ENCODE data around the gene CDK9.
"Not testable (repeated sequence)": the region's sequence is repeated elsewhere in the genome, so short reads cannot be mapped to it uniquely, and the experiment has no call there.

Gene CDK9

DNA sequence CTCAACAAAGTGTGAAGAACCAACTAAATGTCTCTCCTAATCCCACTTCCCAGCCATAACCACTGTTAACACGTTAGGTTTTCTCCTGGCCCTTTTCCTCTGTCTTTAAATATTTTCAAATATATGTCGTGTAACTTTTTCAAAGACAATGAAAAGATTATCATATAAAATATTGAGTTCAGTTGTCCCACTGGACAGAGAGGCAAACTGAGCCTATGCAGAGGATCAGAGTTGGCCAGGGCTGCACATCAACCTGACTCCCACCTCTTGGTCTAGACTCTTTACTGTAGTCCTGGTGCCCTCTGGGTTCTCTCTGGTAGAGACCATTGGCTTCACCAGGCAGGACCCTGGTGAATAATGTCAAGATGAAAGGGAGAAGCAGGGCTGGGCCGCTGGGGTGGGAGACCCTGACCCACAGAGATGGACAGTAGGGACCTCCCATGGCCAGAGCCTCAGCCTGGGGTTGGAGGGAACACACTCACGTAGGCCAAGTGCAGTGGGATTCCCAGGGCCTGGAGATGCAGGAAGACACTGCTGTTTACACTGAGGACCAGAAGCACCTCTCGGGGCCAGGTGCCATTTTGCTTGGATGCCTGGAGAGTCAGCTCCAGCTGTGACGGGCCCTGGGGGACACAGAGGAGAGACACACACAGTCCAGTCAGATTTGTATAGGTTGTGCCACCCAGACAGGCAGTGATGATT lies 43.5 kb downstream of the CDK9 start:
- no peak for DNase-seq

GRCh38 chr9:127832248-127832647 lies 46.4 kb downstream of the CDK9 start:
- no peak for DNase-seq

GRCh38 chr9:127833555-127833954 lies 47.7 kb downstream of the CDK9 start:
- no peak for DNase-seq

DNA sequence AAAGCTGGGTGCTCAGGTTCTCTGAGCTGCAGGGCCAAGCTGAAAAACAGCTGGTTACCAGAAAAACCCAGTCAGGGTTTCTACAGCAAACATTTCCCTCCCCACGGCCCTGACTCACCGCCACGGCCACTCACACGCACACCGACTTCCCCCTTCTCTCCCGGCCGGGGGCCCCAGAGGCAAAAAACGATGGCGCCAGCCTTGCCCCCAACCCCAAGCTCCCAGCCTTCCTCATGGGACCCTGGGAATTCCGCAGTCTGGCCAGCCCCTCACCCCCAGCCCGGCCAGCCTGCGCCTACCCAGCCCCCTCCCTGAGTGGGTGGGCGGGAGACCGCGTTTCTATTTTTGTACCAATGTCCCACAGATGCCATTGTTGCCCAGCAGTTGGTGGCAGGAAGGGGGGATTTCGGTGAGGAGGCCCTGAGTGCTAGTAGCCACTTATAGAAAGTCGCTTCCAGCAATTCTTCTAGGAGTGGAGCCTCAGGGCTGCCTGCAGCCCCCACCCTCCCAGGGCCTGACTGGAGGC lies 50.2 kb downstream of the CDK9 start:
- no peak for DNase-seq

DNA sequence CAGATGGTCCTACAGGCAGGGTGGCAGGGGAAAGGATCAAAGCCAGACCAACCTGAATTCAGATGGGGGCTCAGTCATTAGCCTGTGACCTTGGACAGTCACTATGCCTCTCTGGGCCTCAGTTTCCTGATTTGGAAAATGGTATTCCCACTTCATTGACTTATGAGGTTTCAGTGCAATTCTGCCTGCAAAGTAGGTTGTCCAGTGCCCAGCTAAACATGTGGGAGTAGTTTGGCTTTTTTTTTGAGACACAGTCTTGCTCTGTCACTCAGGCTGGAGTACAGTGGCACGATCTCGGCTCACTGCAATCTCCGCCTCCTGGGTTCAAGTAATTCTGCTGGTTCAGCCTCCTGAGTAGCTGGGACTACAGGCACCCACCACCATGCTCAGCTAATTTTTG lies 50.7 kb downstream of the CDK9 start:
- DNase-seq = not testable (repeated sequence)

- DNase-seq = no peak
Observed at GRCh38 chr9:127837346-127837745, 51.5 kb downstream of the CDK9 start.

GRCh38 chr9:127838375-127839078 lies 52.7 kb downstream of the CDK9 start:
- DNase-seq = peak; percentile 90
